Anterior cingulate cortex (tissue), 58 donors: ENCODE measurements around the gene TXNRD2.

Source experiments
- DNase-seq, 58 donors: peaks; one replicate each; lab custom pipeline; 2025; lab: John Stamatoyannopoulos, UW

The TXNRD2 gene

DNA sequence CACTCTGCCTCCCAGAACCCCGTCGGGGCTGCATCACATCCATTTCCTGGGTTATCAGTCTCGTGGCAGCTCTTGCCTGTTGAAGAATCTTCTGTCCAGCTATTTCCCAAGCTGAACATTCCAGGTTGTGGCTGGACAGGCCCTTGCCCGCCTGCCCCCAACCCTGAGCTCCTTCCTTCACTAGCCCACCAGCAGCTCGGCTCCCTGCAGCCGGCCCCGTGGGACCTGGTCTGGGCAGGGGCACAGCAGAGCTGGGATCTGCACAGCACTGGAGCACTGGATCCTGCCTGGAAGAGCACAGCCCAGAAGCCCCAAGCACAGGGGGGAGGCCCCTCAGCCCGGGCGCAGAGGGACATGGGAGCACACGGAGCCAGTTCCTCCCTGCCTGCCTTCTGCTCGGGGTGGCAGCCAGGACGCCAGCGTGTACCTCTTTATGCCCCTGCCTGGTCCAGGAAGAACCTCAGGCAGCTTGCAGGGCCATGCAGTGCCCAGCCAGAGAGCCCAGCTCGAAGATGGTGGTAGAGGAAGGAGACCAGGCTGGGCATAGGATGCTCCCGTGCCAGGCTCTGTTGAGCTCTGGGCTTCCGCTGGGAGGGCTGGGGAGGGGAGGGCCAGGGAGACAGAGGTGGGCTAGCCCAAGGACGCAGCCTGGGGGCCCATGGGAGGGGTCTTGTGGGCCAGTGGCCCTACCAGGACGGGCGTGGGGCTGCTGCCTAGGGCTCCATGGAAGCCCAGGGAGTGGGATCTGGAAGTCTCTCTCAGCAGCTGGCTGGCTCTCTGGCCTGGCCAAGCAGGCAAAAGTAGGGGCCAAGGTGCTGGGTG lies 70.4 kb downstream of the TXNRD2 start:
- no peak for DNase-seq

DNA sequence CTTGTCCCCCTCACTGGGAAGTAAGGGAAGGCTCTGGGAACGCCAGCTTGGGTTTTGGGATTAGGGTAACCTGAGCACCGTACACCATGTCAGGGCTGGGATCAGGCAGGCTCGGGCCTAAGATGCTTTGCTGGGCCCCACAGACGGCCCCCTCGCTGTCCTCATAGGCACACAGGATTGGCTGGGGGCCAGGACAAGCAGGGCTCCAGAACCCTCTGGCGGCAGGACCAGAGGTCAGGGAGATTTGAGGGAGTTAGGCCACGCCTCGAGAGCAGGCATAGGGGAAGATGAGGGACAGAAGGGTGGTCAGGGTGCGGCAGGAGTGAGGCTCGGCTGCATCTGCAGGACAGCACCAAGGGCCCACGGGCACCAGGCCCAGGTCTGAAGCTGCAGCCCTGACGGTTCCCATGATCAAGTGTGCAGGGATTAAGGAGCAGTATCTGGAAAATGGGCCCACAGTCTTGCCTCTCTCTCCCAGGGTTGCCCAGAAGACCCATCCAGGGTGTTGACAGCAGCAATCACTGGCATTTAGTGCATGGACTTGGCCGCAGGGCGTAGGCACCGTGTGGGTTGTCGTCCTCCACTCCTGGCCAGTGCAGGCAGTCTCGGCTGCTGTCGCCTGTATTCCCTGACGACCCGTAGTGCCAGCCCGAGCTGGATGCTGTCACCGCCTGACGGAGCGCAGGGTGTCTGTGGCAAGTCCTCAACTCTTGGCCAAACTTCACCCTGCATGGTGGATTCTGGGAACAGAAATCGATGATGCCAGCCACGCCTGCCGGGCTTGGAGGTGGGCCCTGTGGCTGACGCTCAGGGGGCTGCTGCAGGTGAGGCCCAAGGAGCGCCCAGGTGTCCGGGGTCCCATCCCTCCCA lies 71.2 kb downstream of the TXNRD2 start:
- DNase-seq, result no peak

DNA sequence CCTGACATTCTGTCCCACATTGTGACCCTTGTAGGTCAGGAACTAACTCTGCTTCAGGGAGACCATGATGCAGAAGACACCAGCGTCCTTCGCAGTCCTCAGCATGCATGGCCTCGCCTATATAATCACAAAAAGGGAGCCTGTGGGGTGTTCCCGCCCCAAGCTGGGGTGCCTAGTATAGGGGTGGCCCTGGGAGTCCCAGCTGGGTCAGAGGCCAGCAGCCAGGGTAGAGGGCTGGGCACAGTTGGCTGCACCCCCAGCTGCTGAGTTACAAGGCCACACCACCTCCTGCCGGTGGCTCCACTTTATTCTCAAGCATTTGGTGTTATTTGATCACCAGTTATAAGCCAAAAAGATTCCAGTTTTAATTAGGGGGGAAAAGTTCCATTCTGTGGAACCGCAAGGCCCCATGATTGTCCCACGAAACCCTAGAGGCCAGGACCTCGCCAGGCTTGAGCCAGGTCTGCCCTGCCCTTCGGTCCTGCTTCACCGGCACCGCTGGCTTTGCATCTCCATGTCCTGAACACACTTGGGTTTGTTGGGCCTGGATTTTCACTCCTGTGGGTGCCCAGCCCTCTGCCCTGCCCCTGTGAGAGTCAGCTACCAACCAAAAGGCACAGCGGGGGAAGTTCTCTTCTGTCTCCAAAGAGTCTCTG lies 72.0 kb downstream of the TXNRD2 start:
- DNase-seq, result no peak

DNA sequence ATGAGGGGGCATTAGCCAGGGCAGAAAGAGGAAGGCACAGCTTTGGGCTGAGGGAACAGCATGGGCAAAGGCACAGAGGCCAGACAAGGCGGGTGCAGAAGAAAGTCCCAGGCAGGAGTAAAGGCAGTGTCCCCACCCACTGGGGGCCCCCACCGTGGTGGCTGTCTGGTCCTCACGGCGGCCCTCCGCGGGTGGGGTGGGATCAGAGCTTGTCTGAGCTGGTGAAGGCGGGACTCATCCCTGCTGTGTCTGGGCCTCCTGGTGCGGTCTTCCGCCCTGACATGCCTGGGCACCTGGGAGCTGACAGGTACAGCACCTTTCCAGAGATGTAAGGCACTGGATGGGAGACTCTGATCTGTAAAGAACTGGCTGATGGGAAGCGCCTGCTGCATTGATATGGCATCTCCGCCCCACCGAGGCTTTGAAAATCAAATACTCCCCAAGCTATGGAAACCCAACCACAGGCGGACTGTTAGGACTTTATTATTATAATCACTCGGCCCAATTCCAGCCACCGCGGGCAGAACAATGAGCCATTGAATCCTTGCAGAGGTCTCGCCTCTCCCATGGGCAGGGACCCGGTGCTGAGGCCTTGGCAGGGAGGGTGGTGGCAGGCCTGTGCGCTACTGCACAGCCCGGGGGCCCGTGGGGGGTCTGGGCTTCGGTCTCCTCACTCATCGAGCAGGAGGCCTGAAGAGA lies 72.7 kb downstream of the TXNRD2 start:
- peak in 23 of 58 donors; percentile 16 to 65 (median 39) for DNase-seq

DNA sequence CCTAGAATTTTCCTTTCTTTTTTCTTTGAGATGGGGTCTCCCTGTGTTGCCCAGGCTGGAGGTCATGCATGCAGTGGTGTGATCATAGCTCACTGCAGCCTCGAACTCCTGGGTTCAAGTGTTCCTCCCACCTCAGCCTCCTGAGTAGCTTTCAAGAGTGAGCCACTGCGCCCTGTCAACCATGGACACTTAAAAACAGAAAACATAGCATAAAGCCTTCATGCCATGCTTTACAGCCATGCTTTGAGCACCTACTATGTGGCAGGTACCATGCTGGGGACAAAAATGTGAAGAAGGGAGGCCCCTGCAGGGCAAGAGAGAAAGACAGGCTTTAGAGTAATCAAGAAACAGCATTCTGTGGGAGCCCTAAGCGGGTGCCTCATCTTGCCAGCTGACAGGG lies 73.3 kb downstream of the TXNRD2 start:
- DNase-seq, result no peak

DNA sequence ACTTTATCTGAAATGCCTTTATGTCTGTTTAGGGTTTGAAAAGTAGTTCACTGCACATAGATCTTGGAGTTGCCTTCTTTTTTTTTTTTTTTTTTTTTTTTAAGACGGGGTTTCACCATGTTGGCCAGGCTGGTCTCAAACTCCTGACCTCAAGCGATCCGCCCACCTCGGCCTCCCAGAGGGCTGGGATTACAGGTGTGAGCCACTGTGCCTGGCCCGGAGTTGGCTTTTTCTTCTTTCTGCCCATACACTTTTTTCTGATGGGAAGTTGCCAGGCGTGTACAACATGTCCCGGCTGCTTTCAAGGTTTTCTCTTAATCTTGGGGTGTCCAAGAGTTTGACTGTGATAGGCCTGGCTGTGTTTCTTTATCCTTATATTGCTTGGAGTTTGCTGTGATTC lies 74.0 kb downstream of the TXNRD2 start:
- DNase-seq, result no peak

DNA sequence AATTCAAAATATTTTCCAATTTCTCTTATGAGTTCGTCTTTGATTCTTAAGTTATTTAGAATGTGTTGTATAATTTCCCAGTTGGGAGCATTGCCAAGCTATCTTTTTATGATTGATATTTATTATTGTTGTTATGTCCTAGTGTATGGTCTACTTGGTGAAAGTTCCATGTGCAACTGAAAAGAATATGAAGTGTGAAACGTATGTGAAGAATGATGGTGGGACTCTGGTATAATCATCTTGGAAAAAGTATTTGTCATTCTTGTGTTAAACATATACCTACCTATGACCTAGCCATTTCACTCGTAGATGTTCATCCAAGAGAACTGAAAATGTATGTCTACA lies 75.0 kb downstream of the TXNRD2 start:
- no peak for DNase-seq

DNA sequence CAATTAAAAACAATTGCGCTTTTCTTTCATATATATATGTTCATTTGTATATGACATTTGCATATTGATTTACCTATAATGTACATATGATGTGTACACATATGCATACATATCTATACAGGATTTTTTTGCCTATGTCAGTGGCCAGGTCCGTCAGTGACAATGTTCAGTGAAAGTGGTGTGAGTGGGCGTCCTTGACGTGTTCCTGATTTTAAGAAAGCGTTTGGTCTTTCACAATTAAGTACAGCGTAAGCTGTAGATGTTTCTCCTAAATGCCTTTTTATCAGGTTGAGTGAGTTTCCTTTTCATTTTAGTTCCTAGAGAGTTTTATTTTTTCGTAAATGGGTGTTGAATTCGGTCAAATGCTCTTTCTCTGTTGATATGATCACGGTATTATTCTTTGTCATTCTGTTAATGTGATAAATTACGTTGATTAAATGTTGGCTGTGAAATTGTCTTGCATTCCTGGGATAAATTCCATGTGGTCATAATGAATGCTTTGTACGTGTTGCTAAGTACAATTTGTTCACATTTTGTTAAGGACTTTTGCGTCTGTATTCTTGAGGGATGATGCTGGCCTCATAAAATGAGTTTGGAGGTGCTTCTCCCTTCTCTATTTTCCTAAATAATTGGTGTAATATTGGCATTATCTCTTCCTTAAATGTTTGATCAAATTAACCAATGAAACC lies 76.3 kb downstream of the TXNRD2 start:
- DNase-seq, result no peak

DNA sequence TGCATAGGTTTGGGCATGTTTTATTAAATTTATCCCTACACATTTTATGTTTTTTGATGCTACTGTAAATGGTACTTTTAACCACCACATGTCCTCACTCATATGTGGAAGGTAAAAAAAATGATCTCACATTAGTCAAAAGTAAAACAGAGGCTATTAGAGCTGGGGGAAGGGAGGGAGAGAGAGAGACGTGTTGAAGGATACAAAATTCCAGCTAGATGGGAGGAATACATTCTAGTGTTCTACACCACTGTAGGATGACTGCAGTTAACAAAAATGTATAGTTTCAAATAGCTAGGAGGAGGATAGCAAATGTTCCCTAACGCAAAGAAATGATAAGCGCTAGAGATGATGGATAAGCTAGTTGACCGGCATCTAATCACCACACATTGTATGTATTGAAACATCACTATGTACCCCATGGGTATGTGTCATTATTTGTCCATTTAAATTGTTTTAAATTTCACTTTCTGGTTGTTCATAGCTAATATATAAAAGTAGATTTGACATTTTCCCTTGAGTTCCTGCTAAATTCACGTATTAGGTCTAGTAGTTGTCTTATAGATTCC lies 77.0 kb downstream of the TXNRD2 start:
- DNase-seq, result no peak

DNA sequence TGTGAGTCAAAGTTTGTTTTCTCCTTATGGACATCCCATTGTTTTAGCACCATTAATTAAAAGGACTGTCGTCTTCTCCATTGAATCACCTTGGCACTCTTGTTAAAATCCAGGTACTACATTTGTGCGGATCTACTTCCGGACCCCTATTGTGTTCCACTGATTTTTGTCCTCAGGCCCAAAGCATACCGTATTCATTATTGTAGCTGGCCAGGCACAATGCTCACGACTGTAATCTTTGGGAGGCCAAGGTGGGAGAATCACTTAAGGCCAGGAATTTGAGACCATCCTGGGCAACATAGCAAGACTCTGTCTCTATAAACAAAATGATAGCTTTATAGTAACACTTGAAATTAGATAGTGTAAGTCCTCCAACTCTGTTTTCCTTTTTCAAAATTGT lies 78.0 kb downstream of the TXNRD2 start:
- DNase-seq, result no peak

DNA sequence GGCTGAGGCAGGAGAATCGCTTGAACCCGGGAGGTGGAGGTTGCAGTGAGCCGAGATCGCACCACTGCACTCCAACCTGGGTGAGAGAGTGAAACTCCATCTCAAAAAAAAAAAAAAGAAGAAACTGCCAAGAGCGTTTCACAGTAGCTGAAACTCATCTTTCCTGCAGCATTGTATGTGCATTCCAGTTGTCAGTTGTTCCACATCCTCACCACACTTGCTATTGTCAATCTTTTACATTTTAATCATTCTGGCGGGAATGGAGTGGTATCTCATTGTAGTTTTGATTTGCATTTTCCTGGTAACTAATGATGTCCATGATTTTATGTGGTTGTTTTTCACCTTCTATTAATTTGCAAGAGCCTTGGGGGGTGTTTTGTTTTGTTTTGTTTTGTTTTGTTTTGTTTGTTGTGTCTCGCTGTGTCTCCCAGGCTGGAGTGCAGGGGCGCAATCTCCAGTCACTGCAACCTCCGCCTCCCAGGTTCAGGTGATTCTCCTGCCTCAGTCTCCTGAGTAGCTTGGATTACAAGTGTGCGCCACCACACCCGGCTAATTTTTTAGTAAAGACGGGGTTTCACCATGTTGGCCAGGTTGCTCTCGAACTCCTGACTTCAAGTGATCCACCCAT lies 78.9 kb downstream of the TXNRD2 start:
- DNase-seq, result no peak

DNA sequence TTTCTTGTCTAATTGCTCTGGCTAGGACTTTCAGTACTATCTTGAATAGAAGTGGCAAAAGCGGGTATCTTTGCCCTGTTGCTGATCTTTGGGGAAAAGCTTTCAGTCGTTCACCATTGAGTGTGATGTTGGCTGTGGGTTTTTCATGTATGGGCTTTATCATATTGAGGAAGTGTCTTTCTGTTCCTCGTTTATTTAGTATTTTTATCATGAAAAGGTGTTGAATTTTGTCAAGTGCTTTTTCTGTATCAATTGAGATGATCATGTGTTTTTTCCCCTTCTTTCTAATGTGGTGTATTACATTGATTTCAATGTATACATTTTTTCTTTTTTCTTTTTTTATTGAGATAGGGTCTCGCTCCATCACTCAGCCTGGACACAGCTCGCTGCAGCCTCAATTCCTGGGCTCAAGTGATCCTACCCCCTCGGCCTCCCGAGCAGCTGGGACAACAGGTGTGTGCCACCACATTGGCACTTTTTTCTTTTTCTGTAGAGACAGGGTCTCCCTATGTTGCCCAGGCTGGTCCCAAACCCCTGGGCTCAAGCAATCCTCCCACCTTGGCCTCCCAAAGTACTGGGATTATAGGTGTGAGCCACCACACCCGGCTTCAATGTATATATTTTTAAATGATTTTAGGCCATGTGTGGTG lies 81.6 kb downstream of the TXNRD2 start:
- DNase-seq, result no peak

DNA sequence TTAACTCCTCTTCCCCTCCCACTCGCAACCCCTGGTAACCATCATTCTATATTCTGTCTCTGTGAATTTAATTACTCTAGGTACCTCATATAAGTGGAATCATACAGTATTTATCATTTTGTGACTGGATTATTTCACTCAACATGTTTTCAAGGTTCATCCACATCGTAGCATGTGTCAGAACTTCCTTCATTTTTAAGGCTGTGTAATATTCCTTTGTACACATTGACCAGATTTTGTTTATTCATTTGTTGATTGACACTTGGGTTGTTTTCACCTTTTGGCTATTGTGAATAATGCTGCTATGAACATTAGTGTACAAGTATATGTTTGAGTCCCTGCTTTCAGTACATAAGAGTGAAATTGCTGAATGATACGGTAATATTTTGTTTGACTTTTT lies 84.2 kb downstream of the TXNRD2 start:
- DNase-seq, result no peak

DNA sequence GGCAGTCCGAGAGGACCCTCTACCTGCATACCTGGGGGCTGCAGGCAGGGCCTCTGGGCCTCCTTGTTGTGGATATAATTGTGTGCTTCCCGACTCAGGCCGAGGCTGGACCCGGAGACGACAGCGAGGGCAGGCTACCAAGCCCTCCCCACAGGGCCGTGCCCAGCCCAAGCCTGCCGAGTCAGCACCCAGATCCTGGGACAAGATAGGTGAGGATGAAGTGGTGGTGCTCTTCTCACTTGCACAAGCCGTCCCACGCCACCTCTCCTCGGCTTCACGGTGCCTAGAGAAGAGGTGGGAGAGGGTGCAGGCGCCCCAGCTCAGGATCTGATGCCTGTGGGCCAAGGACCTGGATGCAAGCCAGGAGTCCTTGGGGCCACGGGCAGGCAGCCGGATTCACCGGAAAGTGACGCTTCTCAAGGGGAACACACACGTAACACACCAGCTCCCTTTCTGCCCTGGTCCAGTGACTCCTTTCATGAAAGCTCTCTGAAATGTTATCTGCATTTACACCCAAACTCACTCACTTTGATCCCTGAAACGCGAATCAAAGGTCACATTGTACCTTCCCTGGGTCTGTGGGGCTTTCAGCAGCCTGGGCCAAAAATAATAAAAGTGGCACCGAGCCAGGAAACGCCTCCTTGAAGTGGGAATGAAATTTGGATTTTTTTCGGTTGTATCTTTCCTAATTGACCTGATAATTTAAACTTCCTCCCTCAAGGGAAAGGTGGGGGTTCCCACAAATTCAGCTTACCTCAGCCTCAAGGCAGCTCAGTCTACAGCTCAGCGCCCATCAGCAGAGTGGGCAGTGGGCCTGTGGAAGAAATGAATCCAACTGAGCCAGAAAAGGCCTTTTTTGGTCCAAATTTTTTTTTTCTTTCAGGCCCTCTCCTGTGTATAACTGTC lies 85.9 kb downstream of the TXNRD2 start:
- DNase-seq, result peak in 7 of 58 donors; percentile 28 to 58 (median 55)

DNA sequence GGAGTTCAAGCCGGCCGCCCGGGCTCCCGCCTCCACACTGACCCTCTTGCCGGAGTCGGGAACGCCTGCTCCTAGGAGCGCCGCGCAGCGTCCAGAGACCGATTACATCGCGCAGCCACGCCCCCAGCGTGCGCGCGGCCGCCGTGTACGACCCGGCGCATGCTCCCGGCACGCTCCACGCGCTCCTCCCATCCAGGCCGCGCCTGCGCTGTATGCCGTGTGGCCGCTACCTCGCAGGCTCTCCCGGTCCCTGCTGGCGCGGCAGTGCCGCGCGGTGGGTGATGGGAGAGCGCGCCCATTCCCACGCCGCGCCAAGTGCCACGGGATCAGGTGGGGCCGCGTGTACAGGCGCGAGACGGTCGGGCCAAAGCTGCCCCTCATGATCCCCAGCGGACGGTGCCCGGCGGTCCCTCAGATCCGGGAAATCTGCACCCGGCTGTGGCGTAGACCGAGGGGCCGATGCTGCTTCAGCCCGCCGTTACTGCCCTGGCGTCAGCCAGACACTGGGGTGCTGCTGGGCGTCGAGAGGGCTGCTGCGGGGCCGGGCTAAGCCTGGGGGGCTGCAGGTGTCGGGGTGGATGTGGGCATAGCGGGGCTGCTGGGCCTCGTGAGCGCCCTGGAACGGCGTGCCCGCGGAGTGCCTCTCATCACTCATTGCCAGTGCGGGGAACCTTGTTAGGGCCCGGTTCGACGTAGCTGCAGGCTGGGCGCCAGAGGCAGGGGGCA lies 86.7 kb downstream of the TXNRD2 start, which contains the start of the genes GNB1L and RTL10:
GNB1L (minus strand) TSS at position 97 of the 726 bp plus-strand sequence. CDS start 33,519 bp downstream, outside the sequence.
RTL10 (minus strand) TSS at position 97 of the 726 bp plus-strand sequence. CDS start 2,613 bp downstream, outside the sequence.
- DNase-seq, result peak; percentile 68 to 97 (median 93)
